IMR-90 (cell line): ENCODE data around the gene RSL1D1. TPM values are rescaled to one million over a fixed set of nuclear protein-coding genes. Genes with fewer than 3 reads are reported as not detected.
A peak's percentile ranks its signal among the peaks of the same experiment; 100 is the strongest.

ENCODE experiments used
- ATAC-seq: fragments of 200-7000 bp; cut with Tn5 transposase; 2 replicates; pipeline ENCODE4 v1.9.1; 2020; ENCODE audit warnings: low read depth, mild to moderate bottlenecking, moderate library complexity
- BruUV-seq: library from RNA; stranded (reverse); fragments of 400-500 nt; replicated peaks from 2 replicates; lab custom pipeline; 2021; lab: Mats Ljungman, UMichigan
- CTCF ChIA-PET: fragments of 300-600 bp; formaldehyde crosslinking; extraction: SDS; loops from one replicate; lab custom pipeline; 2021; ENCODE audit warnings: antibody characterized with exemption; lab: Yijun Ruan, JAX
- POLR2A ChIA-PET: fragments of 300-600 bp; sonication (Branson Sonifier 250); formaldehyde crosslinking; loops from one replicate; lab custom pipeline; 2022; ENCODE audit warnings: antibody characterized with exemption; ENCODE audit not compliant: unreplicated experiment; lab: Charles Lee
- DNase-seq: peaks from one replicate; pipeline ENCODE4 v3.0.0; 2013
- H2AFZ ChIP-seq: replicated peaks from 2 replicates; pipeline ENCODE3; 2013; ENCODE audit warnings: low read length, mild to moderate bottlenecking; ENCODE audit not compliant: poor library complexity
- H2AK5ac ChIP-seq: 2 replicates; pipeline ENCODE4 v1.6.1; 2013; ENCODE audit warnings: low read depth, low read length, inconsistent platforms
- H2AK9ac ChIP-seq: replicated peaks from 2 replicates; pipeline ENCODE3; 2013; ENCODE audit warnings: mild to moderate bottlenecking, low read depth, low read length, moderate library complexity; ENCODE audit not compliant: poor library complexity
- H2BK120ac ChIP-seq: 2 replicates; pipeline ENCODE4 v1.6.1; 2013; ENCODE audit warnings: low read depth, low read length, inconsistent platforms
- H2BK15ac ChIP-seq: 3 replicates; pipeline ENCODE4 v1.6.1; 2013; ENCODE audit warnings: low read depth, low read length, inconsistent platforms
- H2BK20ac ChIP-seq: 2 replicates; pipeline ENCODE4 v1.6.1; 2013; ENCODE audit warnings: low read depth, mild to moderate bottlenecking, inconsistent platforms, low read length, moderate library complexity
- H2BK5ac ChIP-seq: 2 replicates; pipeline ENCODE4 v1.6.1; 2013; ENCODE audit warnings: mild to moderate bottlenecking, low read depth, low read length, inconsistent platforms; ENCODE audit not compliant: poor library complexity, severe bottlenecking
- H3K14ac ChIP-seq: replicated peaks from 2 replicates; pipeline ENCODE4 v1.6.1; 2013; ENCODE audit warnings: low read depth, low read length, inconsistent platforms
- H3K18ac ChIP-seq: 2 replicates; pipeline ENCODE4 v1.6.1; 2013; ENCODE audit warnings: low read depth, low read length, control low read depth
- H3K23ac ChIP-seq: 2 replicates; pipeline ENCODE4 v1.6.1; 2013; ENCODE audit warnings: low read depth, low read length, inconsistent platforms
- H3K27ac ChIP-seq: 2 replicates; pipeline ENCODE4 v1.5.1; 2013; ENCODE audit warnings: mild to moderate bottlenecking, control low read depth, low read length; ENCODE audit not compliant: insufficient read depth
- H3K27me3 ChIP-seq: 2 replicates; pipeline ENCODE4 v1.6.1; 2013; ENCODE audit warnings: low read length; ENCODE audit not compliant: control insufficient read depth, insufficient read depth
- H3K36me3 ChIP-seq: 2 replicates; pipeline ENCODE4 v1.6.1; 2013; ENCODE audit warnings: low read length, mixed read lengths; ENCODE audit not compliant: control insufficient read depth, insufficient read depth
- H3K4ac ChIP-seq: 2 replicates; pipeline ENCODE4 v1.6.1; 2013; ENCODE audit warnings: low read depth, low read length, inconsistent platforms
- H3K4me1 ChIP-seq: 2 replicates; pipeline ENCODE4 v1.6.1; 2013; ENCODE audit warnings: low read length, mixed read lengths; ENCODE audit not compliant: control insufficient read depth, insufficient read depth
- H3K4me2 ChIP-seq: 2 replicates; pipeline ENCODE4 v1.6.1; 2013; ENCODE audit warnings: low read depth, mild to moderate bottlenecking, control low read depth, low read length, moderate library complexity
- H3K4me3 ChIP-seq: 2 replicates; pipeline ENCODE4 v1.5.1; 2013; ENCODE audit warnings: low read depth, mild to moderate bottlenecking, control low read depth, low read length, moderate library complexity; ENCODE audit not compliant: insufficient read depth
- H3K56ac ChIP-seq: 2 replicates; pipeline ENCODE4 v1.6.1; 2013; ENCODE audit warnings: low read length, inconsistent platforms; ENCODE audit not compliant: insufficient read depth; ENCODE audit errors: extremely low read depth
- H3K79me1 ChIP-seq, 2 experiments: 2 replicates each; pipeline ENCODE4 v1.6.1; 2013; ENCODE audit warnings: low read length in 2 of 2, inconsistent platforms in 1 of 2, low read depth in 1 of 2
- H3K9ac ChIP-seq: 2 replicates; pipeline ENCODE4 v1.6.1; 2013; ENCODE audit warnings: low read depth, low read length, control low read depth
- H3K9me1 ChIP-seq: 2 replicates; pipeline ENCODE4 v1.6.1; 2013; ENCODE audit warnings: low read length, inconsistent platforms; ENCODE audit not compliant: insufficient read depth
- H3K9me3 ChIP-seq: 2 replicates; pipeline ENCODE4 v1.6.1; 2013; ENCODE audit warnings: low read length; ENCODE audit not compliant: control insufficient read depth, insufficient read depth
- H4K20me1 ChIP-seq: 2 replicates; pipeline ENCODE4 v1.6.1; 2013; ENCODE audit warnings: low read length, inconsistent platforms; ENCODE audit not compliant: insufficient read depth
- H4K5ac ChIP-seq: 2 replicates; pipeline ENCODE4 v1.6.1; 2013; ENCODE audit warnings: mild to moderate bottlenecking, low read depth, low read length, control low read depth
- H4K8ac ChIP-seq, 2 experiments: 2 replicates each; pipeline ENCODE4 v1.6.1; 2013; ENCODE audit warnings: low read depth in 2 of 2, low read length in 2 of 2, control low read depth in 1 of 2, inconsistent platforms in 1 of 2
- H4K91ac ChIP-seq: 2 replicates; pipeline ENCODE4 v1.6.1; 2013; ENCODE audit warnings: low read depth, low read length, inconsistent platforms; ENCODE audit not compliant: insufficient read depth
- CEBPB ChIP-seq: IDR thresholded peaks from 2 replicates; pipeline ENCODE4 v1.6.1; 2012; ENCODE audit warnings: low read depth, low read length, improper control_type of control experiment
- POLR2A ChIP-seq: IDR thresholded peaks from 2 replicates; pipeline ENCODE4 v1.6.1; 2012; ENCODE audit warnings: mild to moderate bottlenecking, low read depth, low read length
- WGBS, 2 experiments: methylation state at CpG; one replicate each; pipeline versions ENCODE4 v1.1.5 to v1.1.7; 2013; ENCODE audit warnings: missing lambda C conversion rate in 2 of 2; ENCODE audit not compliant: insufficient read length in 1 of 2; ENCODE audit errors: extremely low coverage in 2 of 2; 5-methylcytosine and 5-hydroxymethylcytosine counted together
- dilution Hi-C: fragments of 300-500 bp; cut with HindIII; formaldehyde crosslinking; loops from one replicate; pipeline ENCODE4 v1.14.3; 2018; ENCODE audit warnings: low sequenced_read_pairs; ENCODE audit not compliant: unreplicated experiment
- in situ Hi-C: fragments of 300-500 bp; cut with MboI; formaldehyde crosslinking; loops from 3 replicates; pipeline ENCODE4 v1.14.3; 2019; ENCODE audit warnings: low sequenced_read_pairs, inconsistent platforms, mixed read lengths
- intact Hi-C: fragments of 100-400 bp; cut with micrococcal nuclease; formaldehyde crosslinking; loops from 2 replicates; pipeline ENCODE4 v1.10.0; 2022
- polyA plus RNA-seq, 3 experiments: library from polyadenylated mRNA; depleted of rRNA; stranded (reverse); fragments of >200 nt; gene quantifications; 2 replicates each; pipeline ENCODE4 v1.2.3, GENCODE V29; 2012; ENCODE audit warnings: low replicate concordance in 1 of 3
- total RNA-seq: library from RNA; depleted of rRNA; stranded (reverse); fragments of >200 nt; gene quantifications from 2 replicates; pipeline ENCODE4 v1.2.3, GENCODE V29; 2012

The RSL1D1 gene
- total and polyA plus RNA-seq, 2 of the 4 experiments (the other 2 are of a cell fraction) = 63.8 to 77.4 TPM

DNA sequence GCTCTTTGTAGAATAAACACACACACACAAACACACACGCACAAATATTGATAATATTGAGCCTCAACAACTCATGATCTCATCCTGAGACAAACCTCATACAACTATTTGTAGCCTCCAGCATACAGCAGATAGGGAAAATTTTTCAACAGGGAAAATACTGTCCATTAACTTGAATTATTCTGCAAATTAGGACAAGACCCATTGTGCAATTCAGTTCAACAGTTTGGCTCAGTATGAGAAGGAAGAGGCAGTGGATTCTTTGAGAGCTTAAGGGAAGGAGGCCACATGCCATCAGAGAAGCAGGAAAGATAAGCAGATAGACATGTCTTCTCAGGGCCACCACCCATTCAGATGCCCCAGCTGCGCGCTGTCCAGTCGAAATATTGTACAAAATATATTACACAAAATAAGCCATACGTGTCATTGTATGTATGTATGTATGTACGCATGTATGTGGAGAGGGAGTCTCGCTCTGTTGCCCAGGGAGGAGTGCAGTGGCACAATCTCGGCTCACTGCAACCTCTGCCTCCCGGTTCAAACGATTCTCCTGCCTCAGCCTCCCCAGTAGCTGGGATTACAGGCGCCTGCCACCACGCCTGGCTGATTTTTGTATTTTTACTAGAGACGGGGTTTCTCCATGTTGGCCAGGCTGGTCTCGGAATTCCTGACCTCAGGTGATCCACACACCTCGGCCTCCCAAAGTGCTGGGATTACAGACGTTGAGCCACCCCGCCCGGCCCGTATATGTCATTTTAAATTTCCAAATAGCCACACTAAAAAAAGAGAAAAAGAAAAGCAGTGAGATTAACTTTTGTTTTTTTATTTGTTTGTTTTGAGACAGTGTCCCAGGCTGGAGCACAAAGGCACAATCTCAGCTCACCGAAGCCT is 56.1 kb downstream of the RSL1D1 start:
- Histone ChIP-seq H4K5ac (peak overlapping the region; percentile 45), H3K56ac (no peak overlapping the region), H2AK5ac (peak overlapping the region; percentile 79), H3K36me3 (peaks cover 3% of the 10 kb centered on the region), H3K9ac (peak overlapping the region; percentile 85; the same call in 1 of the 2 replicates), H3K18ac (no peak overlapping the region), H4K8ac (peak overlapping the region; percentile 69 to 93; a peak in 1 of 4 replicates), H2AFZ (no peak overlapping the region), H4K20me1 (peaks cover 46% of the 10 kb centered on the region), H3K23ac (peak overlapping the region; percentile 95), H3K9me1 (peaks cover 24% of the 10 kb centered on the region), H3K9me3 (no peaks in the 10 kb centered on the region), H3K27me3 (no peaks in the 10 kb centered on the region), H3K4me3 (peak overlapping the region; percentile 55), H2BK120ac (no peak overlapping the region), H3K4me2 (peak overlapping the region; percentile 69), H2BK15ac (no peak overlapping the region), H3K4ac (peak overlapping the region; percentile 93; the same call in 1 of the 2 replicates), H2BK20ac (peak overlapping the region; percentile 5; the same call in 1 of the 2 replicates), H3K4me1 (peaks cover 22% of the 10 kb centered on the region), H3K14ac (peak overlapping the region; percentile 96), H2BK5ac (peak overlapping the region; percentile 64), H4K91ac (0 out of 2 replicates have a peak overlapping the region, but pooled peaks have one; percentile 9), H3K79me1 (peaks cover 18 to 72% of the 10 kb centered on the region in 2 experiments), H2AK9ac (no peak overlapping the region), H3K27ac (peak overlapping the region; percentile 56)
- in situ Hi-C loops = no loop called here
- no TSS peak for BruUV-seq
- ATAC-seq (no peak), DNase-seq (no peak)
- CTCF ChIA-PET = interaction anchor here (0.6 to 1.0 kb wide), 2 partner anchors 23 to 80 kb away, joined by 3 to 4 read pairs; no protein-coding TSS in a partner anchor
- intact Hi-C loops = no loop called here
- dilution Hi-C loops = no loop called here
- TF ChIP-seq CEBPB (peak; percentile 56), POLR2A (no peak)
- POLR2A ChIA-PET = no interaction called here
- 87% methylated on average over 8 of the region's 20 CpGs; no CpG with 5 or more reads in 1 of the 2 experiments for WGBS, 2 experiments
